Stimulated activated CD8-positive, alpha-beta memory T cell treated with anti-CD3 and anti-CD28 coated beads, Interleukin-7, amount 100 ng/mL, for 48 hours (primary cell): Measurements from ENCODE around the gene KCNG3.
A peak's percentile ranks its signal among the peaks of the same experiment; 100 is the strongest.

Experiments
- DNase-seq, 2 donors: peaks; one replicate each; pipeline ENCODE4 v3.0.0-alpha.2; 2020; ENCODE audit warnings: low read depth in 1 of 2; ENCODE audit errors: extremely low read depth in 1 of 2

The KCNG3 gene, protein sequence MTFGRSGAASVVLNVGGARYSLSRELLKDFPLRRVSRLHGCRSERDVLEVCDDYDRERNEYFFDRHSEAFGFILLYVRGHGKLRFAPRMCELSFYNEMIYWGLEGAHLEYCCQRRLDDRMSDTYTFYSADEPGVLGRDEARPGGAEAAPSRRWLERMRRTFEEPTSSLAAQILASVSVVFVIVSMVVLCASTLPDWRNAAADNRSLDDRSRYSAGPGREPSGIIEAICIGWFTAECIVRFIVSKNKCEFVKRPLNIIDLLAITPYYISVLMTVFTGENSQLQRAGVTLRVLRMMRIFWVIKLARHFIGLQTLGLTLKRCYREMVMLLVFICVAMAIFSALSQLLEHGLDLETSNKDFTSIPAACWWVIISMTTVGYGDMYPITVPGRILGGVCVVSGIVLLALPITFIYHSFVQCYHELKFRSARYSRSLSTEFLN

DNA sequence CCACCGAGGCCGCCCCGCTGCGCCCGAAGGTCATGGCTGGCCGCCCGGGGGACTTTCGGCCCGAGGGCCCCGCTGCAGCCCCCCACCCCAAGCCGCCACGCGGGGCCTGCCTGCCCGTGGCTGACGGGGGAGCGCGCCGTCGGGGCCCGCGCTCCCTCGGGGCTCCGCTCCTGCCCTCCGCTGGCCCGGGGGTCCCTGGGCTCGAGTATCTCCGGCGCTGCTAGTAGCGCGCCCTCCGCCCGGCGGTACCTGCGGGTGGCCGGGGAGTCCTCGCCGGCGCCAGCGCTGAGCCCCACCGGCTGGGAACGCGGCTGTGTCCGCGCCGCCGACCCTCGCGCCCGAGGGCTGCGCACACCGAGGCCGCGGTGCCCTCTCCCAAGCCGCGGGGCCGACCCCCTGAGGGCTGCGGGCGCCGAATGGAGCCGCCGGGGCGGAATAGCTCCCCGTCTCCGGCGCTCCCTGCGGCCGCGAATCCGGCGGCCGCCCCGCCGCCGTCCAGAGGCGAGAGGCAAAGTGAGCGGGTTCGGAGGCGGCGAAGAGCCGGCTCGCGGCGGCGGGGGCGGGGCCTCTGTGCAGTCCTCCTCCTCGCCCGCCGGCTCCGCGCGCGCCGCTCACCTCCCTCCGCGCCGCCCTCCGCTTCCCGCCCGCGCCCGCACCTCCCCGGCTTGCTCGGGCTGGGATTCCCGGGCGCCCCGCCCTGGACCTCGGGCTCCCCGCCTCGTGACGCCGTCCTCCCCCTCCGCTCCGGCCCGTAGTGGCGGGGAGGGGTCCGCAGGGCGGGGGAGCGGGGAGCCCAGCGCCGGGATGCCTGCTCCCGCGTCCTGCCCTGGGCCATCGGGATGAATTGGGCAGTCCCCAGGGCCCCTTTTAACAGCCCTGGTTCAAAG, at the start of gene KCNG3:
Gene KCNG3, minus strand, starts transcription at position 515 of the 887 bp plus-strand sequence. Its CDS starts 481 bp downstream, at position 34.
- DNase-seq: peak in 1 of 2 donors; percentile 37

DNA sequence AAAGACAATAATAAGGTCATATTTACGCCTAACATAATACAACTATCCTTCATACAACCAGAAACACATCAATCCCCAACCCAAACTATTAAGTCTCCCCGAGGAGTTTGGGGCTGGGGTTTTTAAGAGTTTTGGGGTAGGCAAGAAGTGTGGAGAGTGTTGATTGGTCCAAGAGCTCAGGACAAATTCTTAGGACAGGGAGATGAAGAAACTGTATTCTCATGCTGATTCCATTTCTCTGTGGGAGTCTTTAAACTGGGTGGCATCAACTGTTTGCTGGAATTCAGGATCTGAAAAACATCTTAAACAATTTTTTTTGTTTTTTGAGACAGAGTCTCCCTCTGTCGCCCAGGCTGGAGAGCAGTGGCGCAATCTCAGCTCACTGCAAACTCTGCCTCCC, 49.1 kb upstream of the KCNG3 start:
- DNase-seq: no peak

DNA sequence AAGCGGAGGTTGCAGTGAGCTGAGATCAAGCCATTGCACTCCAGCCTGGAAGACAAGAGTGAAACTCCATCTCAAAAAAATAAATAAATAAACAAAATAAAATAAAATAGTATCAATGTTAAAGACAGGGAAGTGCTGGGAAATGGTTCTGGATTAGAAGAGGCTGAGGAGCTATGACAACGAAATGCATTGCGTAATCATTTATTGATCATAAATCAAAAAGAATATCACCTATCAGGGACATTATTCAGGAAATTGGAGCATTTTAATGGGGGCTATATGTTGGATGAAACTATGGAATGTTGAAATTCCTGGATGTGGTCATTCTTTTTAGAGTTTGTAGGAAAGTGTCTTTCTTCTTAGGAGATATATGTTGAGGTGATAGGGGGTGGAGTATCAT, 43.7 kb upstream of the KCNG3 start:
- DNase-seq: no peak

DNA sequence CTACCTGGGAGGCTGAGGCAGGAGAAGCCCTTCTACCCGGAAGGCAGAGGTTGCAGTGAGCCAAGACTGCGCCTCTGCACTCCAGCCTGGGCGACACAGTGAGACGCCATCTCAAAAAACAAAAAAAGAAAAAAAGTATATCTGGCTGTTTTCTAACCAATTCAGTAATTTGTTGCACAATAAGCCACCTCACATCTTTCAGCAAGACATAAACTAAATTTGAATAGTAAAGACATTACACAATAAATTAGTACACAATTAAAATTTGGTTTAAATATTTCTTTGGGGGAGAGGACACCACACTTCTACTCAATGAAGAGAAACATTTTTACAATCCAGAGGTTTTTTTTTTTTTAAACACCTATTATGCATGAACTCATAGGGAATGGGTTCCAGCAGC, 38.6 kb upstream of the KCNG3 start:
- no peak for DNase-seq

DNA sequence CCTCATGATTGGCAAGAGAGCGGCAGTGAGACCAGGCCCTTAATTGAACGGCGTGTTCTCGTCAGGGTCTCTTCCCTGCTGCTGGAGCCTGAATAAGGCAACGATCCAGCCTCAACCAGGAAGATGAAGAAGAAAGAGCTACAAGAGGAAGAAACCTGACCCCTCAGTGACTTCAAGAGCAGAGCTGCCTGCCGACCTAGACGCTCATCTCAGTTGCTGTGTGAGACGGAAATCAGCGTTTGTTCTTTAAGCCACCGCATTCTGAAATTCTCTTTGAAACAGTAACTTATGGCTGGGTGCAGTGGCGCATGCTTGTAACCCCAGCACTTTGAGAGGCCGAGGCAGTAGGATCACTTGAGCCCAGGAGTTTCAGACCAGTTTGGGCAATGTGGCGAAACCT, 29.6 kb upstream of the KCNG3 start:
- no peak for DNase-seq

DNA sequence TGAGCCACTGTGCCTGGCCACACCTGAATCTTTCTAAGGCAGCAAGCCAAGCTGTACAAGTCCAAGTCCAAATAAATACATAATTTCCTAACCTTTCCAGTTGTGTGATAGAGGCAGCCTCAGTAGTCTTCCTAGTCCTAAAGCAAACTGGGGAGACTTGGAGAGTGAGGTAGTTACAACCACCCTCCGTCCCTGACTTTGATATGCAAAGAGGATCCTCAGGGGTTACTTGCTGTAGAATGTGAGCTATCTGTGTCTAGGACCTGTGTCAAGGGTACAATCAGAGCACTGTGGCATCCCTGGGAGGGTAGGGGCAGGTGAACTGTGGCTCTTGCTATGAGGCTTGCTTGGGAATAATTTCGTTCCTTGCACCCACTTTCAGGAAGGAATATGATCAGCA, 28.3 kb upstream of the KCNG3 start:
- no peak for DNase-seq

DNA sequence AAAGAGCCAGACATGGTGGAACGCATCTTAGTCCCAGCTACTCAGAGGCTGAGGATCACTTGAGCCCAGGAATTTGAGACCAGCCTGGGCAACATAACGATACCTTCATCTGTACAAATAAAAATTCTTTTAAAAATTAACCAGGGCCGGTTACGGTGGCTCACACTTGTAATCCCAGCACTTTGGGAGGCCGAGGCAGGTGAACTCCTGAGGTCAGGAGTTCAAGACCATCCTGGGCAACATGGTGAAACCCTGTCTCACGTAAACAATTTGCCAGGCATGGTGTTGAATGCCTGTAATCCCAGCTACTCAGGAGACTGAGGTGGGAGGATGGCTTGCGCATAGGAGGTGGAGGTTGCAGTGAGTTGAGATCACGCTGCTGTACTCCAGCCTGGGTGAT, 25.8 kb upstream of the KCNG3 start:
- DNase-seq: no peak

DNA sequence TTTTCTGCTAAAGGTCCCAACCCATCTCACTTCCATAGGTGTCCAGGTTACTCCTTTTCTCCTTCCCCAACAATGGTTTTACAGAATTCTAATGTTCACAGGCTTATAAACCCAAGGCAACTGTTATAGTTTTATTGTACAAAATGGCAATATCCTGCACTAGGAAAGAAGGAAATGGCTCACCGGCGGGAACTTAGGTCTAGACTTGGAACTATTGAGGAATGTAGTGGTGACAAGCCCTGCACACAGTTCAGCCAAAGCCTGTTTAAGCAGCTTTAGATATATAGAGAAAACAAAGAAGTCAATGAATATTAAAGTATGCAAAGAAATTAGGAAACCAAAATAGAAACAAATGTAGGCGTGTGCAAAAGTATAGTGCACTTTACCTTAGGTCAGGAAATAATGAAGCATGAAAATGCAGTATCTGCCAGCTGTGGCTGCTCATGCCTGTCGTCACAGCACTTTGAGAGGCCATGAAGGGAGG, 22.7 kb upstream of the KCNG3 start:
- DNase-seq: no peak

DNA sequence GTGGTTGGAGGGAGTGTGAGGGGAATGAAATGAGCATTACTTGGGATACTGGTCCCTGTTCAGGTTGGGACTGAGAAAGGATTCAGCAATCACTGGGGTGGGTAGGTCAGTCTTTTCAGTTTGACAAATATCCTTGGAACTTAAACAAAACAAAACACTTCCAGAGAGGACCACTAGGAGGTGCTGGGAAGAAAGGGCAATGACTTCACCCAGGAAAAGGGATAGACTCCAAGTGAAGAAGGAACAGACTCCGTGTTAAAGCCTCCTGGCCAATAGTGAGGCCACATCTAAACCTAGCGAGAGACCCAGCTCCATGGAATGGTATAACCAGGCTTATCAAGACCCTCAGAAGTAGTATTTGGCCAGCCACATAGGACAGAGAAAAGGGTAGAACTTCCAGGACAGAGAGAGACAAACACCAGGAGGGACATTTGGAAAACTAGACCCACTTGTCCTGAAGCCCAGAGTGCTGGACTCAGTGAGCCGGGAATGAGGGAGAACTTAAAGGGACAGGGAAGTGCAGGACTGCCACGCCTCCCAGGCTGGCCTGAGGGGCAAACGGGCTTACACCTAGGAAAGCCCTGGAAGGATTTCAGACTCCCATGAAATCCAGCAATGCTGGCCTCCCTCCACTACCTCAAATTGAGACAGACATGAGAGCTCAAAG, 19.6 kb upstream of the KCNG3 start:
- DNase-seq: no peak

DNA sequence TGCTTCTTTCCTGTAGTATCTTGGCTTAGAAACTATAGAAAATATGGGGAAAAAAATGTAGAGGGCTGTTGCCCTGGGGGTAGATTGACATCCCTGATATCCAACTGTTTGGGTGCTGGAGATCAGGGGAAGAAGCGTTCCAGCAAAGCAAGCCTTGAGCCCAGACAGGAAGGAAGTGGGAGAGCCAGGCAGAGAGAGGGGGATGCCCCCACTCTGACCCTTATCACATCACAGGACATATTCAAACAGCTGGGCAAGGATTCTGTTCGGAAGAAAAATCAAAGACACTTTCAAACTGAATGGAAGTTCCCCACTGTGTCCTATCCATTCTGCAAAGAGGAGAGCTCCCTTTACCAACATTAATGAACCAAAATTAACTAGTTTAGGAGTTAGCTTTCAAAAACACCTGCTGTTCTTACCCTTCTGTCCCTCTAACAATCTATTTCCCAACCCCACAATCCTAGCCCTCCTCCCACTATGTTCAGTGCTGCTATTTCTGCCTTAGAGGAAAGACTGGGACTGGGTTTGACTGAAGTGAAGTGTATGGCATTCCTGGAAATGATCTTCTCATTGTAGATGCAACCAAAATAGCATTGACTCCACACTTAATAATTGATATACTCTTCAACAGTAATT, 16.9 kb upstream of the KCNG3 start:
- no peak for DNase-seq

DNA sequence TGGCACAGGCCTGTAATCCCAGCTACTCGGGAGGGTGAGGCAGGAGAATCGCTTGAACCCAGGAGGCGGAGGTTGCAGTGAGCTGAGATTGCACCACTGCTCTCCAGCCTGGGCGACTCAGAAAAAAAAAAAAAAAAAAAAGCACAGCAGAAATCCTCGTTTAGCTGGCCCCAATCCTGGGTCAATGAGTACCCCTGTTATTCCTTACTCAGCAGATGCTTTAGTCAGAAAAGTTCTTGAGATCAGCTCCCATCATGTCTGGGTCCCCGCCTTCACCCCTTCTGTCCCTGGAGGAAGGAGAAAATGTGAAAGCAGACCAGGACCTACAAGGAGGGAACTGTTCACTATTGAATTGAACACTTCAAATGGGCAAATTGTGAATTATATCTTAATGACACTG, 16.4 kb upstream of the KCNG3 start:
- DNase-seq: no peak

DNA sequence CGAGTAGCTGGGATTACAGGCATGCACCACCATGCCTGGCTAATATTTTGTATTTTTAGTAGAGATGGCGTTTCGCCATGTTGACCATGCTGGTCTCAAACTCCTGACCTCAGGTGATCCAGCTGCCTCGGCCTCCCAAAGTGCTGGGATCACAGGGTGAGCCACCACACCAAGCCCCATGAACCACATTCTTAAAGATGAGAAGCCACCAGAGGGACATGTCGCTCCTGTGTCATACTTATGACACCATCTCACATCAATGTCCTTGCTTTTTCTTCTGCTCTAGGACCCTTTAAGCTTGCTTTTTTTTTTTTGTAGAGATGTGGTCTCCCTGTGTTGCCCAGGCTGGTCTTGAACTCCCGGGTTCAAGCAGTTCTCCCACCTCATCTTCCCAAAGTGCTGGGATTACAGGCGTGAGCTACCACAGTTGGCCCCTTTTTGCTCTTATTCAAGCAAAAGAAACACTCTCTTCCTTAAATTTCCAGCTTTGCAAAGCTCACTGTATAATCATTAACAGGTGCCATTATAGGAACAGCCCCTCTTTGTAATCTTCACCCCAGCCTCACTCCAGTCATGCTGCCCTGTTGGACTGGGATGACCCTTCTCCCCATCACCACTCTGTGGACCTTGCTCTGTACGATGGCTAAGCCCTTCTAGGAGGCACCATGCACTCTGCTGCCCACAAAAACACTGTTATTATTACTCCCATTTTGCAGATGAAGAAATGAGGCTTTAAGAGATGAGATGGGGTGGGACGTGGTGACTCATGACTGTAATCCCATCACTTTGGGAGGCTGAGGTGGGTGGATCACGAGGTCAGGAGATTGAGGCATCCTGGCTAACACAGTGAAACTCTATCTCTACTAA, 10.8 kb upstream of the KCNG3 start:
- DNase-seq: no peak

DNA sequence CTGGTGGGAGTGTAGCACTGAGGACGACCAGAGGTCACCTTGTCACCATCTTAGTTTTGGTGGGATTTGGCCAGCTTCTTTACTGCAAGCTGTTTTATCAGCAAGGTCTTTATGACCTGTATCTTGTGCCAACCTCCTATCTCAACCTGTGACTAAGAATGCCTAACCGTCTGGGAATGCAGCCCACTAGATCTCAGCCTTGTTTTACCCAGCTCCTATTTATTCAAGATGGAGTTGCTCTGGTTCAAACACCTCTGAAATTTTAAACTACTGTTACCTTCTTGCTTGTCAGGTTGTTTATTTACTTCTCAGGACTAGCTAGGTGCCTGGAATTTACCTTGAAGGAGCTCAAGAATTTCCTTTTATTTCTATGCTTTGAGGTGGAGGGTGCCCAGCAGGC, 9.5 kb upstream of the KCNG3 start:
- no peak for DNase-seq

DNA sequence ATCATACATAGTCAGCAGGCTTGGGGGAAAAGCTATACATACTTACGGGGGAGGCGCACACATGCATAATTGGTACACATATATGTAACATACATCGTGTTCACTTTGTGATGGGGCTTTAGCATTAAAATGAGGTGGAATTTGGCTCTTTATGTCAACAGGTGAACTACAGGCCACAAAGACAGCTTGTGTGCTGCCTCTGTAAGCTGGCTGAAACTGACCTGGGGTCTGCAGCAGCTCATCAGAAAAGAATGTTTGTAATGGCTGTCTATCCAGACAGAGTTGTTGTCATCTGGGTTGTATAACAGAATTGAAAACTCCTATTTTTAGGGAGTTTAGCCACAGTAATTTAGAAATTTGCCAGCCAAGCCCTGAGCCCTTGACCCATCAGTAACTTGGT, 4.7 kb upstream of the KCNG3 start:
- no peak for DNase-seq

DNA sequence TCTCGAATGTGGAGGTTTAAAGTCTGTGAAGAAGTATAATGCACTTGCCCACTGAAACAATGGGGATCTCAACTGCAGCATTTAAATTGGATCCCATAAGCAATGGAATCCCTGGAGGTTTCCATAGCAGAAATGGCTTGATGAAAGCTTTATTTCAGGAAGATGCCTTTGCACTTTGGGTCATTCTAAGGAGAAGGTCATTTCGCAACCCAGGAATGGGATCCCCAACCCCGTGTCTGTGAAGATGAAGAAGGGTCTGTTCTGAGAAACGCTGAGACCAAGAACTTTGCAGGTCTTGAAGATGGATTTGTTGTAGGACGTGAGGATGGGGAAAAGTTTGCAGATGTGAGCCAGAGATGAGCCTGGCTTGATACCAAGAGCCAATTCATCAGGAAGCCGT, 1.8 kb upstream of the KCNG3 start:
- DNase-seq: no peak

DNA sequence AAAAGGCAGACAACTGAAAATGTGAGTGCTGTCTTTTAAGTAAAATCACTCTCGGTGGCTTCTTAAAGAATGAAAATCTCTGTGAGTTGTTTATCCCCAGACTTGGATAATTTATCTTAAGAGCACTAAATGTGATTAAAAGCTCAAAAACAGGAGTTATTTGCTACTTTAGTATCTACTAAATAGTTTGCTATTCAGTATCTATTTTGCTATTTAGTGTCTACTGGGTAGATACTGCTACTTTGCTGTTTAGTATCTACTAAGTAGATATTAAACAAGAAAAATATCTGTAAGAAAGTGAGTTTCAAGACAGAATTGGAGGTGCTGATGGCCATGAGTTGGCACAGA, 1.4 kb upstream of the KCNG3 start:
- no peak for DNase-seq

DNA sequence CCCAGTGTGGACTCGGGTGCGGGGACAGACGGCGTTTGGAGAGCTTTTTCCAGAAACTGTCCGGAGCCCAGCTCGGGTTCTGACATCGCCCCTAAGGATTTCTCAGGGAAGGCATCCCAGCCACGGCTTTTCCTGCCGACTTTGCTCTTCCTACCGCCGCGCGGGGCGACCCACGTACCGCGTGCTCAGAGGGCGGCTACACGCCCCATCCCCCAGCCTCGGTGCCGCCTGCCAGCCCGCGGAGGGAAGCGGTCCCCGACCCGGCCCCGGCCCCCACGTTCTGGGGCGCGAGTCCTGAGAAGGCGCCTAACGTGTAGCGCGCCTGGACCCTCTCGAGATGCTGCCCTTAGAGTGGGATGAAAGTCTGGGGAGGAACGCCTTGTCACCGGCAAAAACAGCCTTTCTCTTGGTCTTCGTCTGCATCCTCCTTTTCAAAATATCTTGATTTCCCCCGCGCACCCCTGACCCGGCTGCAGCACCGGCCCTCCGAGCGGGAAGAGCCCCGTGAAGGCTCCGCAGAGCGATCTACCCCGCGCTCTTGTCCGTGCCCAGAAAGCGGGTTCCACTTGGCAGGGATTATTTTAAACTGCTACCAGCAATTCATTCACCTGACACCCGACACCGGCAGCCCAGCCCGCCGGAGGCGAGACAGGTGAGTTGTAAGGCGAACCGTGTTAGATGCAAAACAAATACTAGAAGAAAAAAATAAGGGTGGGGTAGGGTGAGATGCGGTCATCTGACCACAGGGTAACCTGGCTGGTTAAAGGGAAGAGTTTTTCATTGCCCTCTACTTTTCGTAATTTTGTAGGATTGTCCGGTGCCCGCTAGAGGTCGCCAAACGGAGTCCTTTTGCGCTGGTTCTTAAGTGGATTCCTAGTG, 812 bp upstream of the KCNG3 start:
- peak; percentile 43 to 56 for DNase-seq

DNA sequence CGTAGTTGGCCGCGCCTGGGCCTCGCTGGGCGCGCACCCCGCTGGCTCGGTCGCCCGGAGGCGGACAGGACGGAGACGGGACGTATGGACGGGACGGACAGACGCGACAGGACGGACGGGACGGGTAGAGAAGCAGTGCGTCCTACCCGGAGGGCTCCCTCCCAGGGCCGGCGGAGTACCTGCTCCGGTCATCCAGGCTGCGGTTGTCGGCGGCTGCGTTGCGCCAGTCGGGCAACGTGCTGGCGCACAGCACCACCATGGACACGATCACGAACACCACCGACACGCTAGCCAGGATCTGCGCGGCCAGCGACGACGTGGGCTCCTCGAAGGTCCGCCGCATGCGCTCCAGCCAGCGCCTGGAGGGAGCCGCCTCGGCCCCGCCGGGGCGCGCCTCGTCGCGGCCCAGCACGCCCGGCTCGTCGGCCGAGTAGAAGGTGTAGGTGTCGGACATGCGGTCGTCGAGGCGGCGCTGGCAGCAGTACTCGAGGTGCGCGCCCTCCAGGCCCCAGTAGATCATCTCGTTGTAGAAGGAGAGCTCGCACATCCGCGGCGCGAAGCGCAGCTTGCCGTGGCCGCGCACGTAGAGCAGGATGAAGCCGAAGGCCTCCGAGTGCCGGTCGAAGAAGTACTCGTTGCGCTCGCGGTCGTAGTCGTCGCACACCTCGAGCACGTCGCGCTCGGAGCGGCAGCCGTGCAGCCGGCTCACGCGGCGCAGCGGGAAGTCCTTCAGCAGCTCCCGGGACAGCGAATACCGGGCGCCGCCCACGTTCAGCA, 903 bp downstream of the KCNG3 start:
- no peak for DNase-seq
